RWPE2 (cell line): Measurements from ENCODE around the gene HPS4.

Source experiments
- ATAC-seq: fragments of 200-7000 bp; cut with Tn5 transposase; 3 replicates; pipeline ENCODE4 v1.9.1; 2021; ENCODE audit warnings: low read depth
- DNase-seq: peaks from one replicate; pipeline ENCODE4 v3.0.0-alpha.2; 2020; ENCODE audit warnings: low spot score
- H3K27ac ChIP-seq: fragments of 450-650 bp; 2 replicates; pipeline ENCODE4 v1.5.1; 2017; ENCODE audit warnings: mild to moderate bottlenecking; ENCODE audit not compliant: poor library complexity, severe bottlenecking
- H3K27me3 ChIP-seq: fragments of 250-450 bp; sonication (Bioruptor Pico); 2 replicates; pipeline ENCODE4 v1.5.1; 2021; ENCODE audit warnings: mild to moderate bottlenecking, moderate library complexity; ENCODE audit not compliant: insufficient read depth, poor library complexity, severe bottlenecking
- H3K36me3 ChIP-seq: fragments of 250-450 bp; sonication (Bioruptor Pico); 2 replicates; pipeline ENCODE4 v1.5.1; 2020; ENCODE audit warnings: low read depth, mild to moderate bottlenecking, moderate library complexity
- H3K4me1 ChIP-seq: fragments of 250-450 bp; sonication (Bioruptor Pico); 2 replicates; pipeline ENCODE4 v1.5.1; 2021; ENCODE audit warnings: mild to moderate bottlenecking, moderate library complexity; ENCODE audit not compliant: insufficient read depth, poor library complexity, severe bottlenecking
- H3K4me3 ChIP-seq: fragments of 250-450 bp; sonication (Bioruptor Pico); 2 replicates; pipeline ENCODE4 v1.5.1; 2021; ENCODE audit warnings: mild to moderate bottlenecking, moderate library complexity; ENCODE audit not compliant: severe bottlenecking
- H3K9me3 ChIP-seq: fragments of 250-450 bp; sonication (Bioruptor Pico); 2 replicates; pipeline ENCODE4 v1.5.1; 2021; ENCODE audit warnings: mild to moderate bottlenecking, moderate library complexity; ENCODE audit not compliant: severe bottlenecking
- CTCF ChIP-seq: fragments of 450-650 bp; IDR thresholded peaks from one replicate; pipeline ENCODE4 v1.5.1; 2017; ENCODE audit warnings: mild to moderate bottlenecking, moderate library complexity; ENCODE audit not compliant: poor library complexity, severe bottlenecking

HPS4 gene

GRCh38 chr22:26429458-26430286 is 53.9 kb downstream of the HPS4 start:
- Histone ChIP-seq H3K27ac (peak overlapping the region; percentile 65), H3K9me3 (no peaks in the 10 kb centered on the region), H3K4me3 (peak overlapping the region; percentile 98), H3K36me3 (peaks cover 2% of the 10 kb centered on the region; the same call in 1 of the 2 replicates), H3K27me3 (no peaks in the 10 kb centered on the region), H3K4me1 (peaks cover 15% of the 10 kb centered on the region)
- no peak; the same call in 1 of the 3 replicates for ATAC-seq
- DNase-seq, result no peak
- no peak for TF ChIP-seq CTCF

- Histone ChIP-seq H3K27ac (peak within 1 kb of the TSS; percentile 65), H3K27me3 (no peaks in the 10 kb centered on the region), H3K36me3 (0 out of 2 replicates have a peak, but pooled peaks cover 2% of the 10 kb centered on the region), H3K4me3 (peak within 1 kb of the TSS; percentile 98), H3K4me1 (peaks cover 15% of the 10 kb centered on the region), H3K9me3 (no peaks in the 10 kb centered on the region)
- peak; percentile 72 for ATAC-seq
- DNase-seq, result no peak
- TF ChIP-seq CTCF, result no peak
Observed at GRCh38 chr22:26428515-26429457, 54.8 kb downstream of the HPS4 start, which contains the start of gene ASPHD2. Gene ASPHD2, plus strand, starts transcription at chr22:26429260. Its CDS starts 4,356 bp downstream, at chr22:26433616.

GRCh38 chr22:26426924-26427323 is 56.7 kb downstream of the HPS4 start:
- no peak for ATAC-seq
- no peak overlapping the region for H3K27ac ChIP-seq
- H3K9me3 ChIP-seq, result peaks cover 6% of the 10 kb centered on the region
- no peak for DNase-seq
- H3K36me3 ChIP-seq, result no peaks in the 10 kb centered on the region
- H3K4me3 ChIP-seq, result no peak overlapping the region
- no peaks in the 10 kb centered on the region for H3K27me3 ChIP-seq
- peaks cover 15% of the 10 kb centered on the region for H3K4me1 ChIP-seq
- no peak for TF ChIP-seq CTCF

- Histone ChIP-seq H3K27me3 (no peaks in the 10 kb centered on the region), H3K4me3 (no peak overlapping the region), H3K9me3 (peaks cover 6% of the 10 kb centered on the region), H3K36me3 (no peaks in the 10 kb centered on the region), H3K27ac (peak overlapping the region; percentile 92), H3K4me1 (peaks cover 20% of the 10 kb centered on the region)
- ATAC-seq (no peak), DNase-seq (no peak)
- no peak for TF ChIP-seq CTCF
Observed at GRCh38 chr22:26418620-26419019, 65.0 kb downstream of the HPS4 start.
